Breast epithelium (tissue), 3 donors: ENCODE measurements around the gene TMSB4X.

Source experiments
- POLR2A ChIP-seq: fragments of 450-650 bp; IDR thresholded peaks from one replicate; pipeline ENCODE4 v1.6.1; 2016; ENCODE audit warnings: antibody characterized with exemption, mild to moderate bottlenecking, moderate library complexity
- POLR2AphosphoS5 ChIP-seq, 3 donors: sonication (generic); formaldehyde crosslinking; IDR thresholded peaks; one replicate each; pipeline ENCODE4 v1.6.1; 2017; ENCODE audit warnings: antibody characterized with exemption in 3 of 3
- TF ChIP-seq, protein P1 (sequence below), 3 donors: fragments of 450-650 bp; IDR thresholded peaks; one replicate each; pipeline ENCODE4 v1.5.1; 2016 to 2017; ENCODE audit warnings: antibody characterized with exemption in 3 of 3, mild to moderate bottlenecking in 3 of 3, moderate library complexity in 3 of 3

GRCh38 chrX:12934850-12935249, 40.1 kb upstream of the TMSB4X start:
- TF ChIP-seq, protein P1, sequence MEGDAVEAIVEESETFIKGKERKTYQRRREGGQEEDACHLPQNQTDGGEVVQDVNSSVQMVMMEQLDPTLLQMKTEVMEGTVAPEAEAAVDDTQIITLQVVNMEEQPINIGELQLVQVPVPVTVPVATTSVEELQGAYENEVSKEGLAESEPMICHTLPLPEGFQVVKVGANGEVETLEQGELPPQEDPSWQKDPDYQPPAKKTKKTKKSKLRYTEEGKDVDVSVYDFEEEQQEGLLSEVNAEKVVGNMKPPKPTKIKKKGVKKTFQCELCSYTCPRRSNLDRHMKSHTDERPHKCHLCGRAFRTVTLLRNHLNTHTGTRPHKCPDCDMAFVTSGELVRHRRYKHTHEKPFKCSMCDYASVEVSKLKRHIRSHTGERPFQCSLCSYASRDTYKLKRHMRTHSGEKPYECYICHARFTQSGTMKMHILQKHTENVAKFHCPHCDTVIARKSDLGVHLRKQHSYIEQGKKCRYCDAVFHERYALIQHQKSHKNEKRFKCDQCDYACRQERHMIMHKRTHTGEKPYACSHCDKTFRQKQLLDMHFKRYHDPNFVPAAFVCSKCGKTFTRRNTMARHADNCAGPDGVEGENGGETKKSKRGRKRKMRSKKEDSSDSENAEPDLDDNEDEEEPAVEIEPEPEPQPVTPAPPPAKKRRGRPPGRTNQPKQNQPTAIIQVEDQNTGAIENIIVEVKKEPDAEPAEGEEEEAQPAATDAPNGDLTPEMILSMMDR (IDR thresholded peaks at IDR 0.05), result no peak
- TF ChIP-seq POLR2AphosphoS5 (IDR thresholded peaks at IDR 0.05), result no peak
- no peak for TF ChIP-seq POLR2A
